ENCODE measurements around the gene PARPBP.
"Not testable (repeated sequence)": the region's sequence is repeated elsewhere in the genome, so short reads cannot be mapped to it uniquely, and the experiment has no call there.

PARPBP gene

DNA sequence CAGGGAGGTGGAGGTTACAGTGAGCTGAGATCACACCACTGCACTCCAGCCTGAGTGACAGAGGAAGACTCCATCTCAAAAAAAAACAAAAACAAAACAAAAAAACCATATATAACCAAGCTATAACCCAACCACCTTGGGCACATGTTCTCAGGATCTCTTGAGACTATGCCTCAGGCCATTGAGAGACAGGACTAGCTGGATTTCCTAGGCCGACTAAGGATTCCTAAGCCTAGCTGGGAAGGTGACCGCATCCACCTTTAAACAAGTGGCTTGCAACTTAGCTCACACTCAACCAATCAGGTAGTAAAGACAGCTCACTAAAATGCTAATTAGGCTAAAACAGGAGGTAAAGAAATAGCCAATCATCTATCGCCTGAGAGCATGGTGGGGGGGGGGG, 35.2 kb downstream of the PARPBP start:
- not testable (repeated sequence) for DNase-seq

GRCh38 chr12:102163383-102163782, 43.4 kb downstream of the PARPBP start:
- no peak for DNase-seq

- DNase-seq: no peak
Observed at GRCh38 chr12:102167821-102168604, 48.0 kb downstream of the PARPBP start.

- DNase-seq: no peak
Observed at GRCh38 chr12:102169922-102170621, 50.1 kb downstream of the PARPBP start.

- DNase-seq: no peak
Observed at GRCh38 chr12:102171951-102172350, 52.0 kb downstream of the PARPBP start.

GRCh38 chr12:102172436-102172835, 52.5 kb downstream of the PARPBP start:
- DNase-seq: no peak

GRCh38 chr12:102174117-102174516, 54.1 kb downstream of the PARPBP start:
- no peak for DNase-seq

- DNase-seq: no peak
Observed at GRCh38 chr12:102174761-102175160, 54.8 kb downstream of the PARPBP start.

DNA sequence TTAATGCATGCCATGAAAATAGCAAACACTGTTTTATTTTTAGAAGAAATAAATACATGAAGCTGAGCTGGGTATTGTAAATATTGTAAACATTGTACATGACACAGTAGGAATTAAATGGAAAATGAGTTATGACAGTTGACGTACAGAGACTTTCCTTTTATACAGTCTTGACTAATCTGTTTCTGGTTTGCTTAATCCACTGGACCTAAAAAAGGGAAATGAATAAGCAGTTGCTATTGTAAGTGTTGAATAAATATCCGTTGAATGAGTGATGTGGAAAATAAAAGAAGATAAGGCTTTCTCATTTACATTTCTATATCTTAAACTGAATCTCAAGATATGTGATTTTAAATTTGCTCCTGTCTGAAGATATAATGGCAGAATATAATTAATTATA, 62.7 kb downstream of the PARPBP start:
- no peak for DNase-seq

GRCh38 chr12:102195826-102196225, 75.8 kb downstream of the PARPBP start:
- no peak for DNase-seq

GRCh38 chr12:102197789-102198188, 77.8 kb downstream of the PARPBP start, which contains the start of gene PMCH:
TSS of gene PMCH (minus strand) at chr12:102197833. CDS start at chr12:102197770, 63 bp downstream.
- no peak for DNase-seq

DNA sequence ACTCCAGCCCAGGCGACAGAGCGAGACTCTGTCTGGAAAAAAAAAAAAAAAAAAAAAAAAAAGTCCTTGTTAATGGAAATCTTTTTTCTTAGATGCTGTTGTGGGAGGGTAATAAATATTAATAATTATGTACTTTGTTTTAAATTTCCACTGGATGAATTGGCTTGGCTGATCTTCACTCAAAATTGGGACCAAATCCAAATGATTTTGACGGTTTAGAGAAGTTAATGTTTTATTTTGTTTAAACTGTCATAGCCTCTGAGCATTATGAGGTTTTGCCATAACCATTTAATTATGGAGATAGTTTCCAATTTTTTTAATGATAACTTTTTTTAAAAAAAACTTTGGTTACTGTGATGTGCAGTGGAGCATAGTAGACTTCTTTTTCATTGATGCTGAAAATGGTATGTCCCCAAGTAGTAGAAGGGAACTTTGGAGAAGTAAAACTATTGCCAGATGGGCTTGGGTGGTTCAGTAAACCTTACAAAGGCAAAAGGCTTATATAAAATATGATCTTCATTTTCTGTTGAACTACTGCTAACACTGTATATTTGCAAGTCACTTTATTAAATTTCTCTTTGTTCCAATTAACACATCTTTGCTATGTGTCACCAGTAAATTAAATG, 81.6 kb downstream of the PARPBP start:
- DNase-seq: no peak

DNA sequence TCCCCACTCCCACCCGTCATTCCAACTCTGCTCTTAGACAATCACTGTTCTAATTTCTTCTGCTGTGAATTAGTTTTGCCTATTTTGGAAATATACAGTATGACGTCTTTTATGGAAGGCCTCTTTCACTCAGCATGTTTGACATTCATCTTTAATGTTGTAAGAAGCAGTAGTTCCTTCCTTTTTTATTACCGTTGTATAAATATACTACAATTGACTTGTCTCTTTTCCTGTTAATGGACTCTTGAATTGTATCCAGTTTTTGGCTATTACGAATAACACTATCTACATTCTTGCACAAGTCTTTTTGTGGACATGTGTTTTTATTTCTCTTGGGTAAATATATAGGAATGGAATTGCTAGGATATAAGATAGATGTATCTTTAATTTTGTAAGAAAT, 82.6 kb downstream of the PARPBP start:
- DNase-seq: no peak

- DNase-seq: no peak
Observed at GRCh38 chr12:102204025-102204424, 84.0 kb downstream of the PARPBP start.

- no peak for DNase-seq
Observed at GRCh38 chr12:102215992-102216691, 96.2 kb downstream of the PARPBP start.

DNA sequence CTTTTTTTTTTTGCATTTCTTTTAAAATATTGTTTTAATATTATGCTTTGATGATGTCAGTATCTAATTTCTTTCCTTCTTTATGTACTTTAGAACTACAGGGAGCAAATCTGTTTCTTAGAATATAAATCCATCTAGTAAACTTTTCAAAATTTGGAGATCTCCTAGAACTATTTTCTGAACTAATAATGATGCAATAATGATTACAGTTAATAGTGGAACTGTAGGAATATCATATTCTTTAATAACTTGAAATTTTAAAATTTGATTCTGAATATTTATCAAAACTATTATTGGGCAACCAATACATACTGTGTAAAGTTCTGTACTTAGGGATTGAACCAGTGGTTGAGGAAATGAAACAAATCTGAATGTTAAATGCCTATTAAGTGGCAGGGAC, 100.8 kb downstream of the PARPBP start:
- no peak for DNase-seq

DNA sequence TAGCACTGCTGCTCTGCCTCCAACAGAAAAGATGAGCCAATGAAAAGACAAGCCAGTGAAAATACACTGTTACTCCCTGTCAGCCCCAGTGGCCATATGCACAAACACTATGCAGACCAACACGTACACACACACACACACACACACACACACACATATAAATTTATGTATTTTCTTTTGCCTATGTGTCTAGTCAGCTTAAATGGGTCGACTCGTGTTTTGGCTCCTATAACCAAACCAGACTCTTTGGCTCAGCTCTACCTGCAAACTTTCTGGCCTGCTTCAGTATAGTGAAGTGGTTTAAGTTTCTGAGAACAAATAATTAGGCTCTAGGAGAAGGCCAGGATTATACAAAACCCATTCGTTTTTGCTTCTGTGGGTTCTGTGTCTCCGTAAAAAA, 108.0 kb downstream of the PARPBP start:
- no peak for DNase-seq

DNA sequence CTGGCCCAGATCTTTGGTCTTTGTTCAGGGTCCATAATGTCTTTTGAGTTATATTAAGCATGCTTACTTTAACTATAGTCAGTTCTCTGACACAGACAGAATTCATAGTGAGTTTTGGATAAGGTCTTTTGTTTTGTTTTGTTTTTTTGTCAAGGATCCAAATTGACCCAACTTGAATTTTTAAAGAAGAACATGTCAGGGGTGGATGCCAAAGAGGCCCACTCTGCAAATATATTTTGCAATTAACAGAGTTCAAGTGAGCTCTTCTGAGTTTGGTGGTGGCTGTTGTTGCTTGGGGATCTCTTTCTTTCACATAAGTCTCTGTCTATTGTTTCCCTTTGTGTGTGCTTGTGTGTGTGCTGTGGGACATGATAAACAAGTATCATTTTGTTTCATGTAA, 112.1 kb downstream of the PARPBP start:
- no peak for DNase-seq

DNA sequence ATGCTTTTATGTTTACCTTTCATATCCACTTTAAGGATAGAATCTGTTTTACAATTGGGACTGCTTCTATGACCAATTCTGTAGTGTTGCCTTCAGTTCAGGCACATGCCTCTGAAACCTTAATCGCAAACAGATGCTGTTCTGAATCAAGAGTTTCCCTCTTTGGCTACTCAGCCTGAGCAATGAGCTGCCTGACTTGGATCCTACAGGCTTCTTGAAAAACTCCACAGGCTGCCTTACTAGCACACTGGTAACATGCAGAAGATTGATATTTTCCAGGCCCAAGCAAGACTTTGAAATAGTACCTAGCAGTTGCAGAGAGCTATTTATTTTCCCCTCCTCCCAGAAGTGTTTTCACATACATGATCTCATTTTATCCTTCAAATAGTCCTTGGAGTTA, 112.5 kb downstream of the PARPBP start:
- DNase-seq: no peak

DNA sequence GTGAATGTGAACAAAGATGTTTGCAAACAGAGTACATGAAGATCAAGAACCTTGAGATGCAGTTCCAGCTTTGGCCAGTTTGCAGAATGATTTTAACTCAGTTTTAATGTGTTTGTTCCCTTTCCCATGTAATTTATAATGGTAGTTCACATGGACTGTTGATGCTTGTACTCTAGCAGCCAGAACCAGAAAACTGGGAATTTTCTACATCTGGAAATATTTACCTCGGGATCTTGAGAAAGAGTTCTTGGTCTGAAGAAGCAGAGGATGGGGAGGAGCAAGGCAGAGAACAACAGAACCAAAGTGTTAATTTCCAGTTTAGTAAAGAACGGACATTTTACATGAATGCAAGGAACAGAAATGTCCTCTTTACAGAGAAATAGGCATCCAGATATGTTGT, 114.6 kb downstream of the PARPBP start:
- no peak for DNase-seq

DNA sequence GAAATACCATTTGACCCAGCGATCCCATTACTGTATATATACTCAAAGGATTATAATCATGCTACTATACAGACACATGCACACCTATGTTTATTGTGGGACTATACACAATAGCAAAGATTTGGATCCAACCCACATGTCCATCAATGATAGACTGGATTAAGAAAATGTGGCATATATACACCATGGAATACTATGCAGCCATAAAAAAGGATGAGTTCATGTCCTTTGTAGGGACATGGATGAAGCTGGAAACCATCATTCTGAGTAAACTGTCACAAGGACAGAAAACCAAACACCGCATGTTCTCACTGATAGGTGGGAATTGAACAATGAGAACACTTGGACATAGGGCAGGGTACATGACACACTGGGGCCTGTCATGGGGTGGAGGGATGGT, 120.9 kb downstream of the PARPBP start:
- DNase-seq: not testable (repeated sequence)
